DMS153 (cell line): ENCODE data around the gene ARHGEF39.

Source experiments
- DNase-seq: peaks from one replicate; lab custom pipeline; 2025; lab: John Stamatoyannopoulos, UW

The ARHGEF39 gene, protein sequence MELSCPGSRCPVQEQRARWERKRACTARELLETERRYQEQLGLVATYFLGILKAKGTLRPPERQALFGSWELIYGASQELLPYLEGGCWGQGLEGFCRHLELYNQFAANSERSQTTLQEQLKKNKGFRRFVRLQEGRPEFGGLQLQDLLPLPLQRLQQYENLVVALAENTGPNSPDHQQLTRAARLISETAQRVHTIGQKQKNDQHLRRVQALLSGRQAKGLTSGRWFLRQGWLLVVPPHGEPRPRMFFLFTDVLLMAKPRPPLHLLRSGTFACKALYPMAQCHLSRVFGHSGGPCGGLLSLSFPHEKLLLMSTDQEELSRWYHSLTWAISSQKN

DNA sequence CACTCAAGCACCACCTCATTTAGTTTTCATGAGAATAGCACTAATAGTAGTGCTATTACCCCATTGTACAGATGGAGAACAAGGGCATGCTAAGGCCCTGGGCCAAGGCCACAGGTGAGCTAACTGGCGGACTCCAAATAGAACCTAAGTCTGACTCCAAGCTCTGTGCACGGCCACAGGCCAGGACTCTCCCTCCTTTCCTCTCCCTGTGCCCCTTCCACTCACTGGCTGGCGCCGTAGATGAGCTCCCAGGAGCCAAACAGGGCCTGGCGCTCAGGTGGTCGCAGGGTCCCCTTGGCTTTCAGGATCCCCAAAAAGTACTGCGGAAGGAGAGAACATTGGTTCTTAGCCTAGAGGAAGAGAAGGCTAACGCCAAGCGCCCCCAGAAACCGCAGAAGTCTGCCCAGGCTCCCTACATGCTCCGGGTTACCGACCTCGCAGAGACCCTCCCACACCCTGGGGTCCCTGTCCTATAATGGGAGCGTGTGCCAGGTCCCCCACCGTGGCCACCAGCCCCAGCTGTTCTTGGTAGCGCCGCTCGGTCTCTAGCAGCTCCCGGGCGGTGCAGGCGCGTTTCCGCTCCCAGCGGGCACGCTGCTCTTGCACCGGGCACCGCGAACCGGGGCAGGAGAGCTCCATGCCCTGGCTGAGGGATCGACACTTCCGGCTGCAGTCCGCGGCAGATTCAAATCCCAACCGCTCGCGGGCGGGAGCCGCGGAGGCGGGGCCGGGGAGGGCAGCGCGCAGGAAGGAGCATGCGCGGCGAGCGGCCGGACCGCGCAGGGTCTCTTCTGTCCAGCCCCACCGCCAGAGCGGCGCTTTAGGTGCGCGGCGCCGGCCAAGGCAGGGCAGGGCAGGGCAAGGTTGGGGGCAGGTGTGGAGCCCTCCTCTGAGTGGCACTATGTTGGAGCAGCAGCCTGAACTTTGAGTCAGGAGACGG is at the start of gene ARHGEF39:
TSS of gene ARHGEF39 (minus strand) at position 665 of the 940 bp plus-strand sequence. CDS start at position 639, 26 bp downstream.
- DNase-seq = peak; percentile 87

GRCh38 chr9:35714123-35714522 is 49.1 kb upstream of the ARHGEF39 start:
- DNase-seq = no peak

DNA sequence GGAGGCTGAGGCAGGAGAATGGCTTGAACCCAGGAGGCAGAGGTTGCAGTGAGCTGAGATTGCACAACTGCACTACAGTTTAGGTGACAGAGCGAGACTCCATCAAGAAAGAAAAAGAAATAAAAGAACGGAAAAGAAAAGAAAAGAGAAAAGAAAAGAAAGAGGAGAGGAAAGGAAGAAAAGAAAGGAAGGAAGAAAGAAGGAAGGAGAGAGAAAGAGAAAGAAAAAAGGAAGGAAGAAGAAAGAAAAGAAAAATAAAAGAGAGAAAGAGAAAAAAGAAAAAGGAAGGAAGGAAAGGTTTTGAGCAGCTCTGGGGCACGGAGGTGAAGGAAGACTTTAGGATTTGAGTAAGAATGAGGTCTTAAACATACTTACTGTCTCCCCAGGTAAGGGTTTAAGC is 48.6 kb upstream of the ARHGEF39 start:
- no peak for DNase-seq

GRCh38 chr9:35712762-35713400 is 47.9 kb upstream of the ARHGEF39 start:
- no peak for DNase-seq

- no peak for DNase-seq
Observed at GRCh38 chr9:35711501-35712428, 46.8 kb upstream of the ARHGEF39 start.

GRCh38 chr9:35710818-35711500 is 46.0 kb upstream of the ARHGEF39 start:
- no peak for DNase-seq

DNA sequence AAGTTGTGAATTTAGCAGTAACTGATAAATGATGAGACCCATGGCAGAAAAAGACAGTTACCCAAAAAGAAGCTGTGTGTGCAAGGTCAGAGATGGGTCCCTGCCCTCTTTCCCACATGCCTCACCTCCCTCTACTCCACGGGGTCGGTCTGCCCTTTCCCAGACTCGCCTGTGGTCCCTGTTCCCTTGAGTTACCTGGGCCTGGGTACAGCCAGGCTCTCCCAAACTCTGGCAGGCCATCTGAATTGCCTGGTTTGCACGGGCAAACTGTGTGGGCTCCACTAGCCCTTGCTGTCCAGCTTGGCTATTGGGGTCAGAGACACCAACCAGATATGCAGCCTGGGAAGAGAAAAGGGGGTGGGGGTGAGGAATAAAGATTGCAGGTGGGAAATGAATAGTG is 43.2 kb upstream of the ARHGEF39 start:
- DNase-seq = no peak

DNA sequence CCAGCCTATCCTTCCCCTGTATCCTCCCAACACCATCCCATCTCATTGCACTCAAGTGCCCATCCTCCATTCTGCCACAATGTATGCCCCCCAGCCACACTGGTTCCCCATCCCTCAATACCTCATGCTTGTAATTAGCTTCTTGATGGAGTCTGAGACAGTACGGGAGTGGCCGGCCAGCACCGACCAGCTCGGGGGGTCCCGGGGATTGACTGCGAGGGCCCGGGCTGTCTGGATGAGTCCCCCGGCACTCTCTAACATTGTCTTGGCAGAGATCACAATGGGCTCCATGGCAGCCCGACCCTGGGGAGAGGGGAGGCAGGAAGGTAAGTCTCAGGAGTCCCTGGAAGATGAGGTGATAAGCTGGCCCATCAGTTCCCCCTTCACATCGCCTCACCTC is 42.0 kb upstream of the ARHGEF39 start:
- DNase-seq = no peak

- no peak for DNase-seq
Observed at GRCh38 chr9:35705836-35706430, 40.9 kb upstream of the ARHGEF39 start.

DNA sequence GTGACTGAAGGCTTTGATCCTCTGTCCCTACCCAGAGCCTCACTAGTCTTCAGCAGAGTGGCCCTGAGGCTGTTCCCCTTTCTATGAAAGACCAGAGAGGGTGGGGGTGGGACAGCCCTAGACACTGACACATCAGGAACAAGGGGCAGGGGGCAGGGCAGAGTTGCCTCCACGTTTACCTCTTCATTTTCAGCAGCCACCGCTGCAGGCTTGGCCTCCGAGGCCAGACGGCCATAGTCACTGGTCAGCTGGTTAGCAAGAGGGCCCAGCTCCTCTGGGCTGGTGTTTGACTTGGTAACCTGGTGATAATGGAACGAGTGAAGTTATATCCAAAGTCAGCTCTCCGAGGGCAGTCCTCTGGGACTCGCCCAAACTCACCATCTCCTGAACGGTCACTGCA is 40.4 kb upstream of the ARHGEF39 start:
- no peak for DNase-seq

- no peak for DNase-seq
Observed at GRCh38 chr9:35703906-35704672, 39.1 kb upstream of the ARHGEF39 start.

DNA sequence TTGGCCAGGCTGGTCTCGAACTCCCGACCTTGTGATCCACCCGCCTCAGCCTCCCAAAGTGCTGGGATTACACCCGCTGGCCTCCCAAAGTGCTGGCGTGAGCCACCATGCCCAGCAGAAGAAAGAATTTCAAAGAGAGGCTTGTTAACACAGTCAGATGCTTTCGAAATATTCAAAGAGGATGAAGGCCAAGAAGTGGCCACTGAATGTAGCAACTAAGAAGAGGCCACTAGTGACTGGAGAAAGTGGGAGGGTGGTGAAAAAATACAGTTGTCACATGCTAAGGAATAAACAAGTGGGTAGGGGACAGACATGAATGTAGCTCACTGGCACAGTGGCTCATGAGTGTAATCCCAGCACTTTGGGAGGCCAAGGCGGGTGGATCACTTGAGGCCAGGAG is 37.7 kb upstream of the ARHGEF39 start:
- no peak for DNase-seq

- no peak for DNase-seq
Observed at GRCh38 chr9:35700942-35701341, 35.9 kb upstream of the ARHGEF39 start.

DNA sequence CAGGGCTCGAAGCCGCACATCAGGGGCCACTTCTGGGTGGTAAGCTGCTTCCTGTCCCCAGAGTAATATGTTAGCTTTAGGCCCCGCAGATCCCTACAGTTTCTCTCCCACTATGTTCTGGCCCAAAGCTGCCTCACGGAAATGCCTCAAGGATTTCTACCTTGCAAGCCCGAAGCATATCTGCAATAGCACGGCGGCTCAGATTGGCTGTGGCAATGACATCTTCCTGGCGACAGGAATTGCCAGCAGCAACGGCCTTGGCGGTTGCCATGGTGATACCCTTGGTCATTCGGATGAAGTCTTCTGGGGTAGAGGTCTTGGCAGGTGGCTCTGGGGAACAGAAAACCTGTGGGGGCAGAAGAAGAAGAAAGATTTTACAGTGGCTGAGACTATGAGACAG is 35.0 kb upstream of the ARHGEF39 start:
- no peak for DNase-seq

DNA sequence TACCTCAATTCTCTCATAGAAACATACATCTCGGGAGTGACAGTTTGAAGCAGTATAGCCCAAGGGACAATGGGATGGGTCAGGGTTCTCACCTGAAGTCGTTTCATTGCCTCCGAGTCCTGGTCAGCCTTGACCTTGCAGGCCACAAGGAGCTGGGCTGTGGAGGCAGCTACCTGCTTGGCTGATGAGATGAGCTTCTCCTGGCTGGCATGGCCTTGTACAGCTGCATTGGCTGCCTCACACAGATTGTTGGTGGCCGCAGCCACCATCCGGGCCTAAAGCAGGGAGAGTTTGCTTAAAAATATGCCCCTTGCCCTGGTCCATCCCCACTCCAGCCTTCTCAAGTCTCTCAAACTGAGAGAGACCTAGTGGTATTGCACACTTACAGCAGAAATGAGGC is 33.2 kb upstream of the ARHGEF39 start:
- no peak for DNase-seq

GRCh38 chr9:35697486-35697885 is 32.5 kb upstream of the ARHGEF39 start:
- no peak for DNase-seq

- DNase-seq = peak; percentile 17
Observed at GRCh38 chr9:35696520-35697215, 31.7 kb upstream of the ARHGEF39 start.

- no peak for DNase-seq
Observed at GRCh38 chr9:35695943-35696401, 31.0 kb upstream of the ARHGEF39 start.

DNA sequence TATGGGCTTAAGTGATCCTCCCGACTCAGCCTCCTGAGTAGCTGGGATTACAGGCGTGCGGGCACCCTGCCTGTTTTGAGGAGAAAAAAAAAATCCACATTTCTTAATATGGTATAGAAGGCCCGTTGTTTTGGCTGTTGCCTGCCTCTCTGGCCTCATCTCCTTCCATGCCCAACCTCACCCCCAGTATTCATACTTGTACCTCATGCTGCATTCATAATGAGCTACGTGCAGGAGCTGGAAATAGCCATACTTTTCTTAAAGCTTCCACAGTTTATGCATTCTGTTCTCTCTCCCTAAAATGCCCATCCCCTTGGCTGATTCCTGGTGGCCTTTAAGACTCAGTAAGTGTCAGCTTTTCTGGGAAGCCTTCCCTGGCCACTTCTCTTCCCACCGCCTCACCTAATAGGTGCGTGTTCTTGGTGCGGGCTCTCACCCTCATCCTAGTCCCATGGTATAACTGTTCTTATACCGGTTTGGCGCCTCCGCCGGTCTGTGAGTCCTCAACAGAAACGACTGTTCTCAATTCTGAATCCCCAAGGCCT is 26.8 kb upstream of the ARHGEF39 start:
- DNase-seq = no peak
